Calu3 (cell line): ENCODE measurements around the gene SCN2A. TPM values are rescaled to one million over a fixed set of nuclear protein-coding genes. Genes with fewer than 3 reads are reported as not detected.
A peak's percentile ranks its signal among the peaks of the same experiment; 100 is the strongest.

Experiments used
- BruUV-seq: library from RNA; stranded (reverse); fragments of 400-500 nt; replicated peaks from 2 replicates; lab custom pipeline; 2021; lab: Mats Ljungman, UMichigan
- CTCF ChIA-PET: fragments of 300-600 bp; sonication (Branson Sonifier 250); formaldehyde crosslinking; loops from one replicate; lab custom pipeline; 2022; ENCODE audit warnings: antibody characterized with exemption; lab: Charles Lee
- DNase-seq: peaks from one replicate; pipeline ENCODE4 v3.0.0; 2022
- H3K27ac Mint-ChIP-seq: one replicate; pipeline ENCODE4 v1.8.0; 2022; ENCODE audit warnings: mixed read lengths; ENCODE audit not compliant: unreplicated experiment
- H3K27me3 Mint-ChIP-seq: one replicate; pipeline ENCODE4 v1.8.0; 2022; ENCODE audit warnings: mixed read lengths; ENCODE audit not compliant: unreplicated experiment
- H3K36me3 Mint-ChIP-seq: one replicate; pipeline ENCODE4 v1.8.0; 2022; ENCODE audit warnings: mild to moderate bottlenecking, moderate library complexity, mixed read lengths; ENCODE audit not compliant: insufficient read depth, unreplicated experiment
- H3K4me1 Mint-ChIP-seq: one replicate; pipeline ENCODE4 v1.8.0; 2022; ENCODE audit warnings: mild to moderate bottlenecking, low read depth, mixed read lengths; ENCODE audit not compliant: unreplicated experiment
- H3K4me3 Mint-ChIP-seq: one replicate; pipeline ENCODE4 v1.8.0; 2022; ENCODE audit warnings: mild to moderate bottlenecking, low read depth, moderate library complexity, mixed read lengths; ENCODE audit not compliant: unreplicated experiment
- H3K9me3 Mint-ChIP-seq: one replicate; pipeline ENCODE4 v1.8.0; 2022; ENCODE audit warnings: low read depth, mixed read lengths; ENCODE audit not compliant: unreplicated experiment
- intact Hi-C: fragments of 100-400 bp; cut with micrococcal nuclease; formaldehyde crosslinking; loops from one replicate; pipeline ENCODE4 v1.10.0; 2022; ENCODE audit not compliant: unreplicated experiment
- total RNA-seq: library from RNA; stranded (reverse); gene quantifications from 2 replicates; pipeline ENCODE4 v1.2.3, GENCODE V29; 2022
- TF ChIP-seq, protein P1 (sequence below): fragments of 200-600 bp; IDR thresholded peaks from one replicate; pipeline ENCODE4 v1.8.0; 2022; ENCODE audit warnings: antibody characterized with exemption; ENCODE audit not compliant: unreplicated experiment

SCN2A gene
- total RNA-seq, 1 experiment from 2014 or later = 0.19 TPM

DNA sequence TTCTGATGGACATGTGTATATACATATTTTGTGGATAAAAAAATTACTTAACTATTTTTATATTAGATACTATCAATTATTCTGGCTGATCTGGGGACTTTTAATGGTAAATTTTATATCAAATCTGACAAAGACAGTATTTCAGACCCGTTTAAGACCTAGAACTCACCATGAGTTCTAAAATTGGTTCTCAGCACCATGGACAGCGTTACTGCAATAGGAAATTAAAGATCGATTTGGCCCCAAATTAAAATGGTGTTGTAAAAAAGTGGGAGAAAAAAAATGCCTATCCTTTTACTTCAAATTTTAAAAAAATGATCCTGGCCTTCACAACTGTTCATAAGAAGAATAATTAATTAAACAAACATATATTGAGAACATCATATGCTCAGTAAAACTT lies 919 bp upstream of the SCN2A start:
- TF ChIP-seq, protein P1, sequence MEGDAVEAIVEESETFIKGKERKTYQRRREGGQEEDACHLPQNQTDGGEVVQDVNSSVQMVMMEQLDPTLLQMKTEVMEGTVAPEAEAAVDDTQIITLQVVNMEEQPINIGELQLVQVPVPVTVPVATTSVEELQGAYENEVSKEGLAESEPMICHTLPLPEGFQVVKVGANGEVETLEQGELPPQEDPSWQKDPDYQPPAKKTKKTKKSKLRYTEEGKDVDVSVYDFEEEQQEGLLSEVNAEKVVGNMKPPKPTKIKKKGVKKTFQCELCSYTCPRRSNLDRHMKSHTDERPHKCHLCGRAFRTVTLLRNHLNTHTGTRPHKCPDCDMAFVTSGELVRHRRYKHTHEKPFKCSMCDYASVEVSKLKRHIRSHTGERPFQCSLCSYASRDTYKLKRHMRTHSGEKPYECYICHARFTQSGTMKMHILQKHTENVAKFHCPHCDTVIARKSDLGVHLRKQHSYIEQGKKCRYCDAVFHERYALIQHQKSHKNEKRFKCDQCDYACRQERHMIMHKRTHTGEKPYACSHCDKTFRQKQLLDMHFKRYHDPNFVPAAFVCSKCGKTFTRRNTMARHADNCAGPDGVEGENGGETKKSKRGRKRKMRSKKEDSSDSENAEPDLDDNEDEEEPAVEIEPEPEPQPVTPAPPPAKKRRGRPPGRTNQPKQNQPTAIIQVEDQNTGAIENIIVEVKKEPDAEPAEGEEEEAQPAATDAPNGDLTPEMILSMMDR = no peak
- no peaks in the 10 kb centered on the region for H3K4me1 Mint-ChIP-seq
- intact Hi-C loops = loop anchor here (2.0 to 10.0 kb wide), 3 partner anchors 67 to 639 kb away; no protein-coding TSS in a partner anchor
- CTCF ChIA-PET = interaction anchor here (1.2 to 1.3 kb wide), 2 partner anchors 55 to 223 kb away, joined by 4 read pairs; no protein-coding TSS in a partner anchor
- no peaks in the 10 kb centered on the region for H3K27me3 Mint-ChIP-seq
- no peak overlapping the region for H3K27ac Mint-ChIP-seq
- peak; percentile 17 for DNase-seq
- no peaks in the 10 kb centered on the region for H3K36me3 Mint-ChIP-seq
- no peak overlapping the region for H3K4me3 Mint-ChIP-seq
- BruUV-seq = no TSS peak
- H3K9me3 Mint-ChIP-seq = no peaks in the 10 kb centered on the region

DNA sequence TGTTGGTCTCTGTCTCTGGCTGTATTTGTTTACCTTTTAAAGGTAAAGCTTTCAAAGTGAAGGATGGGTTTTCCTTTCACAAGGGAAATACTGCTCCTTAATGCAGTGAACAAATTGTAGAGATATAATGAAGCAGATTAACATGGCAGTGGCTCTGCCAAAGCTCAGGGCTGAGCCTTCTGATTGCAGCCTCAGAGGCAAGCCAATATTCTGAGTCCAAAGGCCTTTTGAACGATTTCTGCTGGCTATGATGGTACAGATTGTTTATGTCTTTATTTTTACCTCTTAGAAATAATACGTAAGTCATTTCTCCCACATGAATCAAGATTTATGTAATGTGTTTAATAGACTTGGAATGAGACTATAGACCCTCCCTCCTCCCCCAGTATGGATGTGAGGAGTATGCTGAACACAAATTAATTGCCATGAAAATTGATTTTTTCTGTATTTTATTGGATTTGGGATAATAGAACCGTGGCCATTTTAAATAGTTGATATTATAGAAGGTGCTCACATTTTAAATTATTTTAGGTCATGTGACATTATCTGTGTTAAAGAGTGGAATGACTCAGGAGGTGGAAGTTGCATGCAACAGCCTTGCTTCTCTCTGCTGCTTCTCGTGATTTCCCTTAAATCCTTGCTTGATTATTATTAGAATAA lies 772 bp downstream of the SCN2A start:
- Mint-ChIP-seq H3K27me3 (no peaks in the 10 kb centered on the region), H3K36me3 (no peaks in the 10 kb centered on the region), H3K4me3 (no peak overlapping the region), H3K4me1 (no peaks in the 10 kb centered on the region), H3K27ac (no peak overlapping the region), H3K9me3 (no peaks in the 10 kb centered on the region)
- DNase-seq = no peak
- CTCF ChIA-PET = interaction anchor here (0.7 to 1.6 kb wide), 5 partner anchors 8 to 634 kb away, joined by 3 to 7 read pairs (median 3); partner anchors contain the start of gene SCN3A
- no TSS peak for BruUV-seq
- intact Hi-C loops = loop anchor here (1.0 to 10.0 kb wide), 5 partner anchors 53 to 637 kb away; no protein-coding TSS in a partner anchor
- TF ChIP-seq, protein P1 = no peak

GRCh38 chr2:165240916-165241315 lies 1.7 kb downstream of the SCN2A start:
- BruUV-seq = no TSS peak
- intact Hi-C loops = loop anchor here (10.0 kb wide), 1 partner anchor 324 kb away; no protein-coding TSS in a partner anchor
- CTCF ChIA-PET = interaction anchor here (0.6 kb wide), 1 partner anchor 65 kb away, joined by 3 read pairs; no protein-coding TSS in a partner anchor
- Mint-ChIP-seq H3K27me3 (no peaks in the 10 kb centered on the region), H3K27ac (no peak overlapping the region), H3K36me3 (no peaks in the 10 kb centered on the region), H3K4me3 (no peak overlapping the region), H3K4me1 (no peaks in the 10 kb centered on the region), H3K9me3 (no peaks in the 10 kb centered on the region)
- TF ChIP-seq, protein P1 = no peak
- no peak for DNase-seq

GRCh38 chr2:165245081-165245793 lies 6.0 kb downstream of the SCN2A start:
- BruUV-seq = no TSS peak
- Mint-ChIP-seq H3K9me3 (no peaks in the 10 kb centered on the region), H3K27me3 (no peaks in the 10 kb centered on the region), H3K4me1 (no peaks in the 10 kb centered on the region), H3K27ac (no peak overlapping the region), H3K4me3 (no peak overlapping the region), H3K36me3 (no peaks in the 10 kb centered on the region)
- intact Hi-C loops = loop anchor here (10.0 kb wide), 1 partner anchor 320 kb away; no protein-coding TSS in a partner anchor
- TF ChIP-seq, protein P1 = no peak
- CTCF ChIA-PET = no interaction called here
- no peak for DNase-seq
